Measurements from ENCODE around the gene HPCA. TPM values are rescaled to one million over a fixed set of nuclear protein-coding genes. Genes with fewer than 3 reads are reported as not detected.

Gene HPCA
- total RNA-seq, 4 donors from 2014 or later = 0.19 TPM; not detected in 3

GRCh38 chr1:32895325-32896215 is 9.3 kb downstream of the HPCA start:
- no peak overlapping the region for H3K4me3 ChIP-seq (ENCODE audit: low read depth, poor library complexity, severe bottlenecking)
- intact Hi-C loops (cut with DNase I; ENCODE audit: low total_unique reads) = no loop called here
- 93 to 94% methylated on average over 25 to 26 of the region's 26 CpGs for WGBS, 2 donors
- no peak for TF ChIP-seq CTCF (IDR thresholded peaks at IDR 0.05)
- no peak for TF ChIP-seq POLR2A (IDR thresholded peaks at IDR 0.05)
- DNase-seq (ENCODE audit: low spot score in 2 of 2) = no peak

GRCh38 chr1:32896451-32896850 is 10.2 kb downstream of the HPCA start:
- DNase-seq (ENCODE audit: low spot score in 2 of 2) = no peak
- intact Hi-C loops (cut with DNase I; ENCODE audit: low total_unique reads) = no loop called here
- H3K4me3 ChIP-seq (ENCODE audit: low read depth, poor library complexity, severe bottlenecking) = no peak overlapping the region
- 52 to 75% methylated on average over 5 of the region's 5 CpGs for WGBS, 2 donors
- TF ChIP-seq POLR2A (IDR thresholded peaks at IDR 0.05) (no peak), CTCF (IDR thresholded peaks at IDR 0.05) (no peak)

- intact Hi-C loops (cut with DNase I; ENCODE audit: low total_unique reads) = no loop called here
- no peak for DNase-seq (ENCODE audit: low spot score in 2 of 2)
- 68 to 72% methylated on average over 11 of the region's 11 CpGs for WGBS, 2 donors
- TF ChIP-seq POLR2A (IDR thresholded peaks at IDR 0.05) (no peak), CTCF (IDR thresholded peaks at IDR 0.05) (no peak)
- no peak overlapping the region for H3K4me3 ChIP-seq (ENCODE audit: low read depth, poor library complexity, severe bottlenecking)
Observed at GRCh38 chr1:32897082-32898049, 11.1 kb downstream of the HPCA start.

- DNase-seq (ENCODE audit: low spot score in 2 of 2) = no peak
- intact Hi-C loops (cut with DNase I; ENCODE audit: low total_unique reads) = no loop called here
- TF ChIP-seq POLR2A (IDR thresholded peaks at IDR 0.05) (no peak), CTCF (IDR thresholded peaks at IDR 0.05) (no peak)
- WGBS, 2 donors = 95 to 96% methylated on average over 9 of the region's 9 CpGs
- no peak overlapping the region for H3K4me3 ChIP-seq (ENCODE audit: low read depth, poor library complexity, severe bottlenecking)
Observed at GRCh38 chr1:32898056-32898455, 11.8 kb downstream of the HPCA start.

- H3K4me3 ChIP-seq (ENCODE audit: low read depth, poor library complexity, severe bottlenecking) = no peak overlapping the region
- TF ChIP-seq CTCF (IDR thresholded peaks at IDR 0.05) = no peak
- no peak for TF ChIP-seq POLR2A (IDR thresholded peaks at IDR 0.05)
- WGBS, 2 donors = 87 to 94% methylated on average over 3 of the region's 3 CpGs
- no peak for DNase-seq (ENCODE audit: low spot score in 2 of 2)
- intact Hi-C loops (cut with DNase I; ENCODE audit: low total_unique reads) = no loop called here
Observed at GRCh38 chr1:32898958-32899357, 12.7 kb downstream of the HPCA start.
